Neural cell (in vitro differentiated cells): Measurements from ENCODE around the gene MASP2. TPM values are rescaled to one million over a fixed set of nuclear protein-coding genes. Genes with fewer than 3 reads are reported as not detected.
"Not testable (repeated sequence)": the region's sequence is repeated elsewhere in the genome, so short reads cannot be mapped to it uniquely, and the experiment has no call there.

ENCODE experiments used
- H2AFZ ChIP-seq: fragments of 200-600, 300-800 bp; sonication (generic), shearing (Covaris generic); 2 replicates; pipeline ENCODE4 v1.6.0; 2014; ENCODE audit warnings: low read depth, mild to moderate bottlenecking, antibody characterized with exemption, low read length, moderate library complexity
- H3F3A ChIP-seq: fragments of 200-600 bp; shearing (Covaris generic); 2 replicates; pipeline ENCODE4 v1.6.1; 2016; ENCODE audit warnings: mild to moderate bottlenecking, moderate library complexity, mixed read lengths, antibody characterized with exemption, low read length; ENCODE audit not compliant: insufficient read depth, poor library complexity, severe bottlenecking
- H3K27ac ChIP-seq: fragments of 200-600, 300-800 bp; sonication (generic), shearing (Covaris generic); 2 replicates; pipeline ENCODE4 v1.5.1; 2014; ENCODE audit warnings: mild to moderate bottlenecking, low read length, moderate library complexity
- H3K27me3 ChIP-seq: fragments of 300-800, 200-600 bp; sonication (generic), shearing (Covaris generic); 2 replicates; pipeline ENCODE4 v1.6.0; 2014; ENCODE audit warnings: mild to moderate bottlenecking, low read depth, low read length, moderate library complexity; ENCODE audit not compliant: insufficient read depth
- H3K36me3 ChIP-seq: fragments of 300-800, 200-600 bp; sonication (generic), shearing (Covaris generic); 2 replicates; pipeline ENCODE4 v1.5.1; 2014; ENCODE audit warnings: mild to moderate bottlenecking, antibody characterized with exemption, low read length, moderate library complexity; ENCODE audit not compliant: insufficient read depth
- H3K4me2 ChIP-seq: fragments of 300-800, 200-600 bp; sonication (generic), shearing (Covaris generic); 2 replicates; pipeline ENCODE4 v1.6.0; 2014; ENCODE audit warnings: mild to moderate bottlenecking, low read length
- H3K4me3 ChIP-seq: fragments of 300-800, 200-600 bp; sonication (generic), shearing (Covaris generic); 2 replicates; pipeline ENCODE4 v1.5.1; 2014; ENCODE audit warnings: mild to moderate bottlenecking, low read length, moderate library complexity
- H3K79me2 ChIP-seq: fragments of 200-600 bp; shearing (Covaris generic); replicated peaks from 2 replicates; pipeline ENCODE4 v1.6.0; 2014; ENCODE audit warnings: mild to moderate bottlenecking, low read length, moderate library complexity; ENCODE audit not compliant: insufficient read depth
- H3K9ac ChIP-seq: fragments of 300-800, 200-600 bp; sonication (generic), shearing (Covaris generic); 2 replicates; pipeline ENCODE4 v1.6.1; 2016; ENCODE audit warnings: mild to moderate bottlenecking, low read length, mixed read lengths
- H3K9me2 ChIP-seq: fragments of 200-600 bp; shearing (Covaris generic); 2 replicates; pipeline ENCODE4 v1.6.1; 2016; ENCODE audit warnings: mild to moderate bottlenecking, low read length, mixed read lengths; ENCODE audit not compliant: insufficient read depth
- H3K9me3 ChIP-seq: fragments of 200-600, 300-800 bp; sonication (generic), shearing (Covaris generic); 2 replicates; pipeline ENCODE4 v1.6.1; 2016; ENCODE audit warnings: mild to moderate bottlenecking, mixed run types, low read length, moderate library complexity, mixed read lengths
- H4K20me1 ChIP-seq: fragments of 200-600 bp; shearing (Covaris generic); 2 replicates; pipeline ENCODE4 v1.6.1; 2016; ENCODE audit warnings: mild to moderate bottlenecking, mixed run types; ENCODE audit not compliant: insufficient read depth
- EP300 ChIP-seq: fragments of 450-650 bp; conservative IDR thresholded peaks from 2 replicates; pipeline ENCODE4 v1.6.1; 2014; ENCODE audit warnings: antibody characterized with exemption, mild to moderate bottlenecking, moderate library complexity; ENCODE audit not compliant: poor library complexity, severe bottlenecking
- EZH2 ChIP-seq: fragments of 200-600, 300-800 bp; shearing (Covaris generic), sonication (generic); IDR thresholded peaks from 2 replicates; pipeline ENCODE4 v1.6.1; 2014; ENCODE audit warnings: antibody characterized with exemption, low read length, borderline replicate concordance, mild to moderate bottlenecking; ENCODE audit not compliant: insufficient read depth, poor library complexity, severe bottlenecking
- MXI1 ChIP-seq: fragments of 450-650 bp; conservative IDR thresholded peaks from 2 replicates; pipeline ENCODE4 v1.6.1; 2014; ENCODE audit warnings: antibody characterized with exemption, mild to moderate bottlenecking; ENCODE audit not compliant: poor library complexity, severe bottlenecking
- POLR2AphosphoS5 ChIP-seq: IDR thresholded peaks from 2 replicates; pipeline ENCODE4 v1.6.1; 2012
- RAD21 ChIP-seq: fragments of 450-650 bp; conservative IDR thresholded peaks from 2 replicates; pipeline ENCODE4 v1.6.1; 2014; ENCODE audit warnings: antibody characterized with exemption, mild to moderate bottlenecking, moderate library complexity
- SMC3 ChIP-seq: fragments of 450-650 bp; conservative IDR thresholded peaks from 2 replicates; pipeline ENCODE4 v1.6.1; 2014; ENCODE audit warnings: antibody characterized with exemption, mild to moderate bottlenecking, moderate library complexity; ENCODE audit not compliant: poor library complexity
- TAF1 ChIP-seq: IDR thresholded peaks from 2 replicates; pipeline ENCODE4 v1.6.1; 2012; ENCODE audit warnings: low read depth
- polyA minus RNA-seq: library from RNA; depleted of rRNA, polyadenylated mRNA; stranded (reverse); fragments of >200 nt; gene quantifications from 2 replicates; pipeline ENCODE4 v1.2.3, GENCODE V29; 2014
- polyA plus RNA-seq: library from polyadenylated mRNA; depleted of rRNA; stranded (reverse); fragments of >200 nt; gene quantifications from 2 replicates; pipeline ENCODE4 v1.2.3, GENCODE V29; 2014
- TF ChIP-seq, protein P1 (sequence below): IDR thresholded peaks from 2 replicates; pipeline ENCODE4 v1.6.1; 2012; ENCODE audit warnings: borderline replicate concordance
- TF ChIP-seq, protein P2 (sequence below): fragments of 450-650 bp; IDR thresholded peaks from 2 replicates; pipeline ENCODE4 v1.5.1; 2014; ENCODE audit warnings: antibody characterized with exemption, mild to moderate bottlenecking, moderate library complexity; ENCODE audit not compliant: poor library complexity, severe bottlenecking

The MASP2 gene
- polyA plus RNA-seq (not detected in 2 replicates), polyA minus RNA-seq (0.35 and 0.49 TPM in 2 replicates)

DNA sequence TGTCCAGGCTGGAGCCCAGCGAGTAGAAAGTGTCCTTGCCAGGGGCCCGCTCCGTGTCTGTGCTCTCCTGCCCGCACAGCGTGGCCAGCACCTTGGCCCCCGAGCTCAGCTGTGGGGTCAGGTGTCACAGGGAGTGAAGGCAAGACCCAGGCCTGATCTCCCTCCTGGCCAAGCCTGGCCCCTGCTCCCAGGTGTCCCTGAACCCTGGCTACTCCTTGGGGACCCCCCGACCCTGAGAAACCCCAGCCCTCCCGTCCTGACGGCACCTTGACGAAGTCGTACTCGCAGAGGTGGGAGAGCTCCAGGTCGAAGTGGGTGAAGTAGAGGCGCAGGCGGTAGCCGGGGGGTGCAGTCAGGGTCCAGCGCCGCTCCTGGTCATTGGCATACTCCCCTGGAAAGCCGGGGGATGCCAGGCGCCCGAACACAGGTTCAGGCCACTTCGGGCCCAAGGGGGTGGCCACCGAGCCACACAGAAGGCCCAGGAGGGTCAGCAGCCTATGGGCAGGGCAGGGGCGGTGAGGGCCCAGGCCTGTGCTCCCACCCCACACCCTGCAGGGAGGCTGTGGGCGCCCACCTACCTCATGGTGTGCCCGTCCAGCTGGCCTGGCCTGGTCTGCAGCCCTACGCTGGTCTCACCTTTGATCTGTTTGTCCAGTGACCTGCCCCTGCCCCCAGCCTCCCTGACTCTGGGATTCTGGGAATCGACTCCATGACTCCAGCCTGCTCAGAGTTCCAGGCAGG, at the start of gene MASP2:
Gene MASP2, minus strand, starts transcription at position 615 of the 741 bp plus-strand sequence. Its CDS starts 32 bp downstream, at position 583.
- no peaks in the 10 kb centered on the region for H3F3A ChIP-seq
- H4K20me1 ChIP-seq: no peaks in the 10 kb centered on the region
- H3K36me3 ChIP-seq: no peaks in the 10 kb centered on the region
- H3K9ac ChIP-seq: no peak within 1 kb of the TSS
- no peak within 1 kb of the TSS for H3K27ac ChIP-seq
- no peak for TF ChIP-seq TAF1
- TF ChIP-seq MXI1: no peak
- TF ChIP-seq, protein P1, sequence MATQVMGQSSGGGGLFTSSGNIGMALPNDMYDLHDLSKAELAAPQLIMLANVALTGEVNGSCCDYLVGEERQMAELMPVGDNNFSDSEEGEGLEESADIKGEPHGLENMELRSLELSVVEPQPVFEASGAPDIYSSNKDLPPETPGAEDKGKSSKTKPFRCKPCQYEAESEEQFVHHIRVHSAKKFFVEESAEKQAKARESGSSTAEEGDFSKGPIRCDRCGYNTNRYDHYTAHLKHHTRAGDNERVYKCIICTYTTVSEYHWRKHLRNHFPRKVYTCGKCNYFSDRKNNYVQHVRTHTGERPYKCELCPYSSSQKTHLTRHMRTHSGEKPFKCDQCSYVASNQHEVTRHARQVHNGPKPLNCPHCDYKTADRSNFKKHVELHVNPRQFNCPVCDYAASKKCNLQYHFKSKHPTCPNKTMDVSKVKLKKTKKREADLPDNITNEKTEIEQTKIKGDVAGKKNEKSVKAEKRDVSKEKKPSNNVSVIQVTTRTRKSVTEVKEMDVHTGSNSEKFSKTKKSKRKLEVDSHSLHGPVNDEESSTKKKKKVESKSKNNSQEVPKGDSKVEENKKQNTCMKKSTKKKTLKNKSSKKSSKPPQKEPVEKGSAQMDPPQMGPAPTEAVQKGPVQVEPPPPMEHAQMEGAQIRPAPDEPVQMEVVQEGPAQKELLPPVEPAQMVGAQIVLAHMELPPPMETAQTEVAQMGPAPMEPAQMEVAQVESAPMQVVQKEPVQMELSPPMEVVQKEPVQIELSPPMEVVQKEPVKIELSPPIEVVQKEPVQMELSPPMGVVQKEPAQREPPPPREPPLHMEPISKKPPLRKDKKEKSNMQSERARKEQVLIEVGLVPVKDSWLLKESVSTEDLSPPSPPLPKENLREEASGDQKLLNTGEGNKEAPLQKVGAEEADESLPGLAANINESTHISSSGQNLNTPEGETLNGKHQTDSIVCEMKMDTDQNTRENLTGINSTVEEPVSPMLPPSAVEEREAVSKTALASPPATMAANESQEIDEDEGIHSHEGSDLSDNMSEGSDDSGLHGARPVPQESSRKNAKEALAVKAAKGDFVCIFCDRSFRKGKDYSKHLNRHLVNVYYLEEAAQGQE: no peak
- no peak for TF ChIP-seq POLR2AphosphoS5
- TF ChIP-seq SMC3: no peak
- no peak for TF ChIP-seq RAD21
- TF ChIP-seq, protein P2, sequence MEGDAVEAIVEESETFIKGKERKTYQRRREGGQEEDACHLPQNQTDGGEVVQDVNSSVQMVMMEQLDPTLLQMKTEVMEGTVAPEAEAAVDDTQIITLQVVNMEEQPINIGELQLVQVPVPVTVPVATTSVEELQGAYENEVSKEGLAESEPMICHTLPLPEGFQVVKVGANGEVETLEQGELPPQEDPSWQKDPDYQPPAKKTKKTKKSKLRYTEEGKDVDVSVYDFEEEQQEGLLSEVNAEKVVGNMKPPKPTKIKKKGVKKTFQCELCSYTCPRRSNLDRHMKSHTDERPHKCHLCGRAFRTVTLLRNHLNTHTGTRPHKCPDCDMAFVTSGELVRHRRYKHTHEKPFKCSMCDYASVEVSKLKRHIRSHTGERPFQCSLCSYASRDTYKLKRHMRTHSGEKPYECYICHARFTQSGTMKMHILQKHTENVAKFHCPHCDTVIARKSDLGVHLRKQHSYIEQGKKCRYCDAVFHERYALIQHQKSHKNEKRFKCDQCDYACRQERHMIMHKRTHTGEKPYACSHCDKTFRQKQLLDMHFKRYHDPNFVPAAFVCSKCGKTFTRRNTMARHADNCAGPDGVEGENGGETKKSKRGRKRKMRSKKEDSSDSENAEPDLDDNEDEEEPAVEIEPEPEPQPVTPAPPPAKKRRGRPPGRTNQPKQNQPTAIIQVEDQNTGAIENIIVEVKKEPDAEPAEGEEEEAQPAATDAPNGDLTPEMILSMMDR: no peak
- TF ChIP-seq EZH2: no peak
- no peak for TF ChIP-seq EP300
- H2AFZ ChIP-seq: no peak within 1 kb of the TSS
- H3K27me3 ChIP-seq: no peaks in the 10 kb centered on the region
- no peak within 1 kb of the TSS for H3K4me2 ChIP-seq
- no peaks in the 10 kb centered on the region for H3K79me2 ChIP-seq
- no peak within 1 kb of the TSS for H3K4me3 ChIP-seq
- no peaks in the 10 kb centered on the region for H3K9me2 ChIP-seq
- H3K9me3 ChIP-seq: no peaks in the 10 kb centered on the region

DNA sequence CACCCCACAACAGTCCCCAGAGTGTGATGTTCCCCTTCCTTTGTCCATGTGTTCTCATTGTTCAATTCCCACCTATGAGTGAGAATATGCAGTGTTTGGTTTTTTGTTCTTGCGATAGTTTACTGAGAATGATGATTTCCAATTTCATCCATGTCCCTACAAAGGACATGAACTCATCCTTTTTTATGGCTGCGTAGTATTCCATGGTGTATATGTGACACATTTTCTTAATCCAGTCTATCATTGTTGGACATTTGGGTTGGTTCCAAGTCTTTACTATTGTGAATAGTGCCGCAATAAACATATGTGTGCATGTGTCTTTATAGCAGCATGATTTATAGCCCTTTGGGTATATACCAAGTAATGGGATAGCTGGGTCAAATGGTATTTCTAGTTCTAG, 36.7 kb upstream of the MASP2 start:
- not testable (repeated sequence) for H3K4me2 ChIP-seq, H3K9ac ChIP-seq, H3K9me2 ChIP-seq, H3K36me3 ChIP-seq, H3F3A ChIP-seq, H4K20me1 ChIP-seq, H3K79me2 ChIP-seq, H2AFZ ChIP-seq, H3K4me3 ChIP-seq, H3K9me3 ChIP-seq, H3K27ac ChIP-seq, H3K27me3 ChIP-seq
